Loucy (cell line): ENCODE measurements around the gene FZR1.

ENCODE experiments used
- CTCF ChIP-seq: fragments of 200-600 bp; sonication (generic); conservative IDR thresholded peaks from 2 replicates; pipeline ENCODE4 v1.5.1; 2014; ENCODE audit warnings: mild to moderate bottlenecking, antibody characterized with exemption, low read length
- EZH2phosphoT487 ChIP-seq: fragments of 200-600 bp; IDR thresholded peaks from 2 replicates; pipeline ENCODE4 v1.6.1; 2018; ENCODE audit warnings: antibody characterized with exemption, mild to moderate bottlenecking, moderate library complexity, borderline replicate concordance

DNA sequence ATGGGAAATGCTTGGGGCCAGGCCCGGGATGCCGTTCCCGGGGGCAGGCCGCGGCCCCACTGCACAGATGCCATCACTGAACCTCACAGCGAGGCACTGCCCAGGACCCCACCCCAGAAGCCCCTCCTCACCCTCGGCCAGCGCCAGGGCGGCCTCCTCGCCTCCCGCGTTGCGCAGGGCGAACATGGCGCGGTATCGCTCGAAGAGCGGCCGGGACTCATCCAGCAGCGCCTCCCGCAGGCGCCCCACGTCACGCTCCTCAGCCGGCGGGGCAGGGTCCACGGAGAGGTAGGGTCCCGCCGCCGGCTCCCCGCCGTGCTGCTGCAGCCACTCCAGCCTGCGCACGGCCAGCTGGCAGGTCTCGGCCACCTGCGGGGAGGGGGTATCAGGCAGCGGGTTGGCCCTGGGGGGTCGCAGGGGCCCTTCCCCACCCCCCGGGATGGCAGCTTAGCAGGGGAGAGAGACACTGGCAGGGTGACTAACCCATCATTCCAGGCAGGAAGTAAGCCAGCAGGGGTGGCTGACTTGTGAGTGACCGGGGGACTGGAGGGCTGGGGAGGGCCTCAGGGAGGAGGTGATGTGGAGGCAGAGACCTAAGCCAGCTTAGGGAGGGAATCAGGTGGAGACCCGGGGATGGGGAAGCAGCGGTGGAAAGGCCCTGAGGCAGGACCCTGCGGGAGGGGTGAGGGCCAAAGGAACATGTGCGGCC, 13.8 kb upstream of the FZR1 start:
- TF ChIP-seq EZH2phosphoT487 (no peak), CTCF (no peak)
